Heart left ventricle (tissue), 13 donors: ENCODE measurements around the gene RFC3.

Experiments used
- CTCF ChIP-seq, 12 donors: fragments of 200-600 bp; sonication (generic) in 4 of 12; IDR thresholded peaks; one replicate each; pipeline versions ENCODE4 v1.5.0 to v1.8.0; 2018 to 2022; ENCODE audit warnings: antibody characterized with exemption in 12 of 12, mild to moderate bottlenecking in 5 of 12
- POLR2A ChIP-seq, 2 donors: fragments of 450-650 bp; IDR thresholded peaks; one replicate each; pipeline ENCODE4 v1.6.1; 2017; ENCODE audit warnings: antibody characterized with exemption in 2 of 2, mild to moderate bottlenecking in 2 of 2, moderate library complexity in 2 of 2
- donor health status: ischemic (EF 13 %, LVEDD 7.1; RV severe dilation, severe dysfunction).
- donor health status: DM: no; HTN: yes; CAD: no.
- donor health status: DM: no; HTN: no; CAD: no.
- donor health status: ischemic (EF 25% LVEDD 6.9; RV normal size, moderate dysfunction).
- donor health status: ischemic (EF 25% LVEDD 5.7; RV mildly dilated, moderate dysfunction).
- donor health status: ischemic (EF 35%, LVEDD 5.7; RV mildly dilated, moderate dysfunction).
- donor health status: nonischemic (EF 11% LVEDD 7.7; RV severe dilation, severe dysfunction).
- donor health status: DM: yes; HTN: yes; CAD: no.
- donor health status: PGD.
- donor health status: ischemic (EF 29% LVEDD 5.4; RV normal size, mild dysfunction).
- donor health status: nonischemic (EF 23%, LVEDD 6.1; RV moderate dilation, normal function).

- no peak for TF ChIP-seq CTCF (IDR thresholded peaks at IDR 0.05)
- TF ChIP-seq POLR2A (IDR thresholded peaks at IDR 0.05): no peak
These were observed 9.2 kb downstream of the RFC3 start for GRCh38 chr13:33827139-33827538.
